ENCODE measurements around the gene FABP1. TPM values are rescaled to one million over a fixed set of nuclear protein-coding genes. Genes with fewer than 3 reads are reported as not detected.

Gene FABP1
- total RNA-seq, 4 donors from 2014 or later: 1,053 to 3,583 (median 2,025) TPM

DNA sequence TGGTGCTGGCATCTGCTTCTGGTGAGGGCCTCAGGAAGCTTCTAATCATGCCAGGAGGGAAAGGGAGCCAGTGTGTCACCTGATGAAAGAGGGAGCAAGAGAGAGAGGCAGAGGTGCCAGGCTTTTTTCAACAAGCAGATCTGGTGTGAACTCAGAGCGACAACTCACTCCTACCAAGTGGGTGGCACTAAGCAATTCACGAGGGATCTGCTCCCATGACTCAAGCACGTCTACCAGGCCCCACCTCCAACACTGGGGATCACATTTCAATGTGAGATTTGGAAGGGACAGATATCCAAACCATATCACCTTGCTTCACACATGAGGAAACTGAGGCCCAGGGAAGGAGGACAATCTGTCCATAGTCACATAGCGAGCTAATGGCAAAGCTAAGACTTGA, 19.1 kb downstream of the FABP1 start:
- Histone ChIP-seq H3K4me1 (no peaks in the 10 kb centered on the region), H3K27ac (no peak overlapping the region), H3K9me3 (no peaks in the 10 kb centered on the region), H3K4me3 (no peak overlapping the region), H3K36me3 (no peaks in the 10 kb centered on the region), H3K27me3 (no peaks in the 10 kb centered on the region)
- DNase-seq: no peak
- no peak for TF ChIP-seq POLR2AphosphoS5 (IDR thresholded peaks at IDR 0.05)
- in situ Hi-C loops (cut with MboI; ENCODE audit: low pct_ligation_motif_present in 1 of 4, low pct_unique_long_range_greater_than_20kb in 1 of 4, low sequenced_read_pairs in 3 of 4): no loop called here
- intact Hi-C loops (cut with DNase I; ENCODE audit: low total_unique reads): no loop called here
- 92% methylated on average over 4 of the region's 4 CpGs; no CpG with 5 or more reads in 1 of the 2 donors for WGBS, 2 donors (ENCODE audit: low coverage in 1 of 2)

GRCh38 chr2:88100489-88100858, 27.4 kb downstream of the FABP1 start:
- Histone ChIP-seq H3K4me3 (no peak overlapping the region), H3K36me3 (no peaks in the 10 kb centered on the region), H3K27ac (no peak overlapping the region), H3K27me3 (no peaks in the 10 kb centered on the region), H3K4me1 (no peaks in the 10 kb centered on the region), H3K9me3 (no peaks in the 10 kb centered on the region)
- in situ Hi-C loops (cut with MboI; ENCODE audit: low pct_ligation_motif_present in 1 of 4, low pct_unique_long_range_greater_than_20kb in 1 of 4, low sequenced_read_pairs in 3 of 4): no loop called here
- no peak for DNase-seq
- WGBS, 2 donors (ENCODE audit: low coverage in 1 of 2): 65 to 70% methylated on average over 2 to 3 of the region's 3 CpGs
- intact Hi-C loops (cut with DNase I; ENCODE audit: low total_unique reads): no loop called here
- TF ChIP-seq CTCF (IDR thresholded peaks at IDR 0.05) (no peak), POLR2AphosphoS5 (IDR thresholded peaks at IDR 0.05) (no peak), EP300 (IDR thresholded peaks at IDR 0.05; ENCODE audit: low read depth) (no peak), POLR2A (IDR thresholded peaks at IDR 0.05) (no peak)

GRCh38 chr2:88099798-88100488, 27.9 kb downstream of the FABP1 start:
- WGBS, 2 donors (ENCODE audit: low coverage in 1 of 2): 61 to 75% methylated on average over 5 of the region's 5 CpGs
- Histone ChIP-seq H3K27ac (no peak overlapping the region), H3K4me1 (no peaks in the 10 kb centered on the region), H3K36me3 (no peaks in the 10 kb centered on the region), H3K9me3 (no peaks in the 10 kb centered on the region), H3K4me3 (no peak overlapping the region), H3K27me3 (no peaks in the 10 kb centered on the region)
- DNase-seq: no peak
- no peak for TF ChIP-seq CTCF (IDR thresholded peaks at IDR 0.05)
- intact Hi-C loops (cut with DNase I; ENCODE audit: low total_unique reads): no loop called here
- in situ Hi-C loops (cut with MboI; ENCODE audit: low pct_ligation_motif_present in 1 of 4, low pct_unique_long_range_greater_than_20kb in 1 of 4, low sequenced_read_pairs in 3 of 4): no loop called here

- Histone ChIP-seq H3K27ac (no peak overlapping the region), H3K4me1 (no peaks in the 10 kb centered on the region), H3K4me3 (no peak overlapping the region), H3K9me3 (no peaks in the 10 kb centered on the region), H3K27me3 (no peaks in the 10 kb centered on the region), H3K36me3 (no peaks in the 10 kb centered on the region)
- in situ Hi-C loops (cut with MboI; ENCODE audit: low pct_ligation_motif_present in 1 of 4, low pct_unique_long_range_greater_than_20kb in 1 of 4, low sequenced_read_pairs in 3 of 4) (no loop called here), intact Hi-C loops (cut with DNase I; ENCODE audit: low total_unique reads) (no loop called here)
- TF ChIP-seq CTCF (IDR thresholded peaks at IDR 0.05) (no peak), EP300 (IDR thresholded peaks at IDR 0.05; ENCODE audit: low read depth) (no peak), POLR2A (IDR thresholded peaks at IDR 0.05) (no peak), POLR2AphosphoS5 (IDR thresholded peaks at IDR 0.05) (no peak)
- no peak for DNase-seq
Observed at GRCh38 chr2:88098558-88098900, 29.3 kb downstream of the FABP1 start.

DNA sequence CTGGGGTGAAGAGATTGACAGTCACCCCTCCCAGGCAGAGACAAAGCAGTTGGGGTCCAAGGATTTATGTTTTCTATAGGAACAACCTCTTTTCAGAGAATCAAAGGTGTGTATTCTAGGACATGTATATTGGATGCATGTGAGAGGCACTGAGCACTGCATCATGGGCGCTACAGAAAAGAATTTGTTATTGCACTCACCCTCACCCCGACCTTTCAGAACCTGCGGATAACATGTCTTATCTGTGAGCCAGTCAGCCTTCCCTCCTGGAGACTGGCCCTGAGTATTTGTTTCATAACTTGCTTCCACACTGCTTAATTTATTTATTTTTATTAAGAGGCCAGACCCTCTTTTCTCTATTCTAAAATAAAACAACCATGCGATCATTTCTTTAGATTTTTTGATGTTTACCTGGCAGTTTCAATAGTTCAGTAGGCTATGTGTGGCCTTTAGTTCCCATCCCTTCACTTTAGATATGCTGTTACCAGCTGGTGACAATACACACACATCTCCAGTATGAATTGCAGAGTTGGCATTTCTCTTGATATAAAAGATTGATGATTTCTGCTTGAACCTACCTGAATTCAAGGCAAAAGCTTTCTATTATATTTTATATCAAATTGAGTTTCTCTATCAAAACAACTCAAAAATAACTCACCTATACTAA, 29.8 kb downstream of the FABP1 start:
- H3K27ac ChIP-seq: no peak overlapping the region
- H3K4me1 ChIP-seq: no peaks in the 10 kb centered on the region
- no peaks in the 10 kb centered on the region for H3K36me3 ChIP-seq
- intact Hi-C loops (cut with DNase I; ENCODE audit: low total_unique reads) (no loop called here), in situ Hi-C loops (cut with MboI; ENCODE audit: low pct_ligation_motif_present in 1 of 4, low pct_unique_long_range_greater_than_20kb in 1 of 4, low sequenced_read_pairs in 3 of 4) (no loop called here)
- H3K4me3 ChIP-seq: no peak overlapping the region
- H3K9me3 ChIP-seq: no peaks in the 10 kb centered on the region
- H3K27me3 ChIP-seq: no peaks in the 10 kb centered on the region
- DNase-seq: no peak
- TF ChIP-seq POLR2A (IDR thresholded peaks at IDR 0.05) (no peak), EP300 (IDR thresholded peaks at IDR 0.05; ENCODE audit: low read depth) (no peak), CTCF (IDR thresholded peaks at IDR 0.05) (no peak), POLR2AphosphoS5 (IDR thresholded peaks at IDR 0.05) (no peak)
- 83 to 90% methylated on average over 4 of the region's 4 CpGs for WGBS, 2 donors (ENCODE audit: low coverage in 1 of 2)
